ENCODE results near the gene CCDC60.

The CCDC60 gene

DNA sequence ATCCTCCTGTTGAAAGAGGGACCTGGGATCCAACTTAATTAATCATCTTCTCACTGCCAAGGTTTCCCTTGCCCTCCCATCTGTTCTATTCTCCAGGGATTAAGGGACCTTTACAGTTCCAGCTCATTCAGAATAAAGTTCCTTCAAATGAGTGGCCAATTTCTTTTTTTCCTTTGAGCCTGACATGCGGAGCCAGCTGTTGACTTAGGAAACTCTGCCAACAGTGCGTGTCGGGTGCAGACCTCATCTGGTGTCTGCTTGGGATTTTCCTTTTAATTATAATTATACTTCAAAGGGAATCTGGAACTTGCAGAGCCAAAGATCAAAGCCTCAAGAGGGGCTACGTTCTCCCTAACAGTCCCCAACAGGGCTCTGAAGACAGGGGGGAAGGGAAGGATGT lies 64.8 kb downstream of the CCDC60 start:
- Histone ChIP-seq H3K27ac (ENCODE audit: insufficient read depth, low read length, poor library complexity, severe bottlenecking) (no peak overlapping the region), H3K4me1 (ENCODE audit: control insufficient read depth, insufficient read depth, low read length, poor library complexity, severe bottlenecking) (no peaks in the 10 kb centered on the region), H3K36me3 (ENCODE audit: control insufficient read depth, insufficient read depth, low read length) (no peaks in the 10 kb centered on the region), H3K4me3 (ENCODE audit: insufficient read depth, low read depth, low read length, poor library complexity, severe bottlenecking) (no peak overlapping the region), H3K9me3 (ENCODE audit: control insufficient read depth, low read length) (no peaks in the 10 kb centered on the region), H3K27me3 (replicated peaks; ENCODE audit: control insufficient read depth, insufficient read depth, low read length, poor library complexity, severe bottlenecking) (no peaks in the 10 kb centered on the region)
- DNase-seq, result no peak

DNA sequence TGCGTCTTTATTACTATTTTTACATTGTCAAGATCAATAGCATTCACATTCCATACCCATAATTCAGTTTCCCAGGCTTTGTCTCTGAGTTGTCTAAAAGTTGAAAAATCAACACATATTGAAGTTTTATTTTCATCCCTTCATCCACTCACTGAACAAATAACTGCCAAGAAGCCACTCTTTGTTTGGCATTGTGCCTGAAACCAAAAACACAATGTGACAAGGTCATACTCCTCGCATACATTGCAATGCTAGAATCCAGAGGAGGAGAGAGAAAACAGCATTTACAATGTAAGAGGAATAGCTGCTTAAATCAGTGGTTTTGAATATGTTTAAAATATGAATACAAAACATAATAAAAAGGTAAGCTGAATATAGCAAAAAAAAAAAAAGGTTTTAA lies 71.8 kb downstream of the CCDC60 start:
- H3K4me1 ChIP-seq (ENCODE audit: control insufficient read depth, insufficient read depth, low read length, poor library complexity, severe bottlenecking), result no peaks in the 10 kb centered on the region
- H3K27me3 ChIP-seq (replicated peaks; ENCODE audit: control insufficient read depth, insufficient read depth, low read length, poor library complexity, severe bottlenecking), result no peaks in the 10 kb centered on the region
- no peak overlapping the region for H3K27ac ChIP-seq (ENCODE audit: insufficient read depth, low read length, poor library complexity, severe bottlenecking)
- H3K9me3 ChIP-seq (ENCODE audit: control insufficient read depth, low read length), result no peaks in the 10 kb centered on the region
- no peak overlapping the region for H3K4me3 ChIP-seq (ENCODE audit: insufficient read depth, low read depth, low read length, poor library complexity, severe bottlenecking)
- H3K36me3 ChIP-seq (ENCODE audit: control insufficient read depth, insufficient read depth, low read length), result no peaks in the 10 kb centered on the region
- no peak for DNase-seq

DNA sequence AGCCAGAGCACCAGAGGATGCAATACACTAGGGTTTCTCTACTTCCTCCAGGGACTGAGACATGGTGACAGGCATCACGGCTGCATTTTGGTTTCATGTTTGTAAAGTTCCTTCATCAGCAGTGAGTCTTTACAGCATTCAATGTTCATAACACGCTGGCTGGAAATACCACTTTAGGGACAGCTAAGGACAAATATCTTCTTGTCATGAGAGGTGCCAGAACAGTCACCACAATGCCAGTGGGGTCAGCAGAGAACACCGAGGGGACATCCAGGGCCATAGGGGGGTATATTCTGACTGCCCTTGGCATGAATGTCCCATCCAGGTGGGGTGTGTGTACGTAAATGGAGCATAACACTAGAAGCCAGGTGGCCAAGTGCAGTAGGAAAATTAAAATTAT lies 72.3 kb downstream of the CCDC60 start:
- Histone ChIP-seq H3K4me1 (ENCODE audit: control insufficient read depth, insufficient read depth, low read length, poor library complexity, severe bottlenecking) (no peaks in the 10 kb centered on the region), H3K36me3 (ENCODE audit: control insufficient read depth, insufficient read depth, low read length) (no peaks in the 10 kb centered on the region), H3K27ac (ENCODE audit: insufficient read depth, low read length, poor library complexity, severe bottlenecking) (no peak overlapping the region), H3K4me3 (ENCODE audit: insufficient read depth, low read depth, low read length, poor library complexity, severe bottlenecking) (no peak overlapping the region), H3K27me3 (replicated peaks; ENCODE audit: control insufficient read depth, insufficient read depth, low read length, poor library complexity, severe bottlenecking) (no peaks in the 10 kb centered on the region), H3K9me3 (ENCODE audit: control insufficient read depth, low read length) (no peaks in the 10 kb centered on the region)
- DNase-seq, result no peak

DNA sequence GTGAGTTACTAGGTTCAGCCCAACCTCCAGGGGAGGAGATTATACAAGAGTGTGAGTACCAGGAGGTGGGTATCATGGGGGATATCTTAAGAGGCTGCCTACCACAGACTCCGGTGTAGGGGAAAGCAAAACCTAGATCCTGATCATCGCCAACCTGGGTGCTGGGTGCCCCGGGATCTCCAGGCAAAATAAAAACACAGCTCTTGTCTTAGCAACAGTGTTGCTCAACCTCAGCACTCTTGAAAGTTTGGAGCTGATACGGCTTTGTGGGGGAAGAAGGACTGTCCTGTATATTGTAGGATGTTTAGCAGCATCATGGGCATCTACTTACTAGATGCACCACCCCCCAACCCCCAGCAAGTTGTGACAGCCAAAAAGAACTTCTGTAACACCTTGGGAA lies 74.5 kb downstream of the CCDC60 start:
- H3K4me1 ChIP-seq (ENCODE audit: control insufficient read depth, insufficient read depth, low read length, poor library complexity, severe bottlenecking), result no peaks in the 10 kb centered on the region
- H3K9me3 ChIP-seq (ENCODE audit: control insufficient read depth, low read length), result no peaks in the 10 kb centered on the region
- no peak overlapping the region for H3K27ac ChIP-seq (ENCODE audit: insufficient read depth, low read length, poor library complexity, severe bottlenecking)
- DNase-seq, result no peak
- H3K4me3 ChIP-seq (ENCODE audit: insufficient read depth, low read depth, low read length, poor library complexity, severe bottlenecking), result no peak overlapping the region
- no peaks in the 10 kb centered on the region for H3K36me3 ChIP-seq (ENCODE audit: control insufficient read depth, insufficient read depth, low read length)
- no peaks in the 10 kb centered on the region for H3K27me3 ChIP-seq (replicated peaks; ENCODE audit: control insufficient read depth, insufficient read depth, low read length, poor library complexity, severe bottlenecking)

GRCh38 chr12:119410396-119410795 lies 75.9 kb downstream of the CCDC60 start:
- H3K4me3 ChIP-seq (ENCODE audit: insufficient read depth, low read depth, low read length, poor library complexity, severe bottlenecking), result no peak overlapping the region
- DNase-seq, result no peak

DNA sequence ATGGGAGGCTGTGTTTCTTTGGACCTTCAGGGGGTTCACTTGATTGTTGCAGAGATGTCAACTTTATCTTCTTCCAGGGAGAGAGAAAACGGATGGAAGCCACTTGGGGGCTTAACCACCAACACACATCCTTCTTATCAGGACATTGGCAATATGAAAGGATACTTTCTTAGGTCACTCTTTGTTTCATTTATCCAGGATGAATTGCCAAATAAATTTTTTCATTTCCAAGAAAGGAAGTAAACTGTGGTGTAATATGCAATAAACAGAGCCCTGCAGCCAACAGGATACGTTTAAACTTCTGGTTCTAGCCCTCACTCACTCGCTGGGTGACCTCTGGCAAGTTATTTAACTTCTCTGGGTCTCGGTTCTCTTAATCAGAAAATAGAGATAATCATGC lies 77.8 kb downstream of the CCDC60 start:
- no peak for DNase-seq
- Histone ChIP-seq H3K4me1 (ENCODE audit: control insufficient read depth, insufficient read depth, low read length, poor library complexity, severe bottlenecking) (no peaks in the 10 kb centered on the region), H3K27me3 (replicated peaks; ENCODE audit: control insufficient read depth, insufficient read depth, low read length, poor library complexity, severe bottlenecking) (no peaks in the 10 kb centered on the region), H3K36me3 (ENCODE audit: control insufficient read depth, insufficient read depth, low read length) (no peaks in the 10 kb centered on the region), H3K27ac (ENCODE audit: insufficient read depth, low read length, poor library complexity, severe bottlenecking) (no peak overlapping the region), H3K4me3 (ENCODE audit: insufficient read depth, low read depth, low read length, poor library complexity, severe bottlenecking) (no peak overlapping the region), H3K9me3 (ENCODE audit: control insufficient read depth, low read length) (no peaks in the 10 kb centered on the region)

More at GRCh38 chr12:119410396-119410795, 75.9 kb downstream of the CCDC60 start:
- no peaks in the 10 kb centered on the region for H3K4me1 ChIP-seq (ENCODE audit: control insufficient read depth, insufficient read depth, low read length, poor library complexity, severe bottlenecking)
- no peak overlapping the region for H3K27ac ChIP-seq (ENCODE audit: insufficient read depth, low read length, poor library complexity, severe bottlenecking)
- no peaks in the 10 kb centered on the region for H3K36me3 ChIP-seq (ENCODE audit: control insufficient read depth, insufficient read depth, low read length)
- H3K27me3 ChIP-seq (replicated peaks; ENCODE audit: control insufficient read depth, insufficient read depth, low read length, poor library complexity, severe bottlenecking), result no peaks in the 10 kb centered on the region
- no peaks in the 10 kb centered on the region for H3K9me3 ChIP-seq (ENCODE audit: control insufficient read depth, low read length)

- peak in 1 of 3 donors; percentile 2 for DNase-seq
- no peaks in the 10 kb centered on the region for H3K27me3 ChIP-seq (replicated peaks; ENCODE audit: control insufficient read depth, insufficient read depth, low read length, poor library complexity, severe bottlenecking)
- no peaks in the 10 kb centered on the region for H3K9me3 ChIP-seq (ENCODE audit: control insufficient read depth, low read length)
- H3K4me1 ChIP-seq (ENCODE audit: control insufficient read depth, insufficient read depth, low read length, poor library complexity, severe bottlenecking), result no peaks in the 10 kb centered on the region
- no peak overlapping the region for H3K4me3 ChIP-seq (ENCODE audit: insufficient read depth, low read depth, low read length, poor library complexity, severe bottlenecking)
- no peak overlapping the region for H3K27ac ChIP-seq (ENCODE audit: insufficient read depth, low read length, poor library complexity, severe bottlenecking)
- no peaks in the 10 kb centered on the region for H3K36me3 ChIP-seq (ENCODE audit: control insufficient read depth, insufficient read depth, low read length)
These were observed 78.6 kb downstream of the CCDC60 start for GRCh38 chr12:119412811-119413794.

DNA sequence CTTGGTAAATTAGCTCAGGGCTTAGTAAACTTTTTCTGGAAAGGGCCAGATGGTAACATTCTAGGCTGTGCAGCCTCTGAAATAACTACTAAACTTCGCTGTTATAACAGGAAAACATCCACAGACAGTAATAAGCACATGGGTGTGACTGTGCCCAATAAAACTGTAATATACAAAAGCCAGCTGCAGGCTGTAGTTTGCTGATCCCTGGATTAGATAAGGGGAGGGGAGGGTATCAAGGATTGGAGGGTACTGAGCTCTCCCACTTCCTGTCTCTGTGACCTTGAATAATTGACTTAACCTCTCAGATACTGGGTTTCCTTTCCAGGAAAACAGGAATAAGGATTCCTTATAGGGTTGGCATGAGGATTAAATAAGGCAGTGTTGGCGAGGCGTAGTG lies 81.2 kb downstream of the CCDC60 start:
- Histone ChIP-seq H3K27me3 (replicated peaks; ENCODE audit: control insufficient read depth, insufficient read depth, low read length, poor library complexity, severe bottlenecking) (no peaks in the 10 kb centered on the region), H3K4me1 (ENCODE audit: control insufficient read depth, insufficient read depth, low read length, poor library complexity, severe bottlenecking) (no peaks in the 10 kb centered on the region), H3K4me3 (ENCODE audit: insufficient read depth, low read depth, low read length, poor library complexity, severe bottlenecking) (no peak overlapping the region), H3K27ac (ENCODE audit: insufficient read depth, low read length, poor library complexity, severe bottlenecking) (no peak overlapping the region), H3K36me3 (ENCODE audit: control insufficient read depth, insufficient read depth, low read length) (no peaks in the 10 kb centered on the region), H3K9me3 (ENCODE audit: control insufficient read depth, low read length) (no peaks in the 10 kb centered on the region)
- DNase-seq, result no peak

DNA sequence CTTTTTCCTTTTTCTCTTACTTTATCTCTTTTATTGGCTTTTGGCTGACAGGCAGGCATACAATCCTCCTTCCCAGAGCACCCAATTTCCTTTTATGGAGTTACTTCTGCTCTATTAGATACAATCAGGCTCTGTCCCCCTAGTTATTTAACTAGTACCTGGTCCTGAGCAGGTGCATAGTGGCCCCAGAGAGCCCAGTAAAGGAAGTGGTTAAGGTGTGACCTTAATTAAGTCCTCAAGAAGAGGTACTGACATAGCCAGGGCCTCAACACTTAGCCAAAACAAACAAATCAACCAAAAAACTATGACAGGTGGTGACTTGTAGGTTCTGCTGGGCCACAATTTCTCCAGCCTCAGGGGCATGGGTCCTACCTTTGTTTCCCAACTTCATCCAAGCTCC lies 82.9 kb downstream of the CCDC60 start:
- no peaks in the 10 kb centered on the region for H3K36me3 ChIP-seq (ENCODE audit: control insufficient read depth, insufficient read depth, low read length)
- no peak overlapping the region for H3K27ac ChIP-seq (ENCODE audit: insufficient read depth, low read length, poor library complexity, severe bottlenecking)
- H3K27me3 ChIP-seq (replicated peaks; ENCODE audit: control insufficient read depth, insufficient read depth, low read length, poor library complexity, severe bottlenecking), result no peaks in the 10 kb centered on the region
- H3K4me3 ChIP-seq (ENCODE audit: insufficient read depth, low read depth, low read length, poor library complexity, severe bottlenecking), result no peak overlapping the region
- no peak for DNase-seq
- H3K4me1 ChIP-seq (ENCODE audit: control insufficient read depth, insufficient read depth, low read length, poor library complexity, severe bottlenecking), result no peaks in the 10 kb centered on the region
- H3K9me3 ChIP-seq (ENCODE audit: control insufficient read depth, low read length), result no peaks in the 10 kb centered on the region

DNA sequence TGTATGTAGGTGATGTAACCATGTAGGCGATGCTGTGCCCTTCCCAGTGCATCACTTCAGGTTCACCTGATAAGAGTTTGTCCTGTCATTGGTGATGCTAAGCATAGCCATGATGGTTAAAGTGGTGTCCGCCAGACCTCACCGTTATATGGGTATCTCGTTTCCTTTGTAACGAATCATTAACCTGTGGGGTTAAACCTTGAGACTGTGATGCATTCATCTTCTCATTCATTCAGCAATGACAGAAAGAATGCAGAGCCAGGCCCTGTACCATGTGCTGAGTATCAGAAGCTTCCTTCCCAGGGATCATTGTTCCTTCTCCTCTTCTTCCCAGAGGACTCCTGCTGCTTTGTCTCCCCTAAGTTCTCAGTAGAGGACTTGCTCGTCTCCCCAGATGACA lies 84.9 kb downstream of the CCDC60 start:
- Histone ChIP-seq H3K27ac (ENCODE audit: insufficient read depth, low read length, poor library complexity, severe bottlenecking) (no peak overlapping the region), H3K27me3 (replicated peaks; ENCODE audit: control insufficient read depth, insufficient read depth, low read length, poor library complexity, severe bottlenecking) (no peaks in the 10 kb centered on the region), H3K4me3 (ENCODE audit: insufficient read depth, low read depth, low read length, poor library complexity, severe bottlenecking) (no peak overlapping the region), H3K36me3 (ENCODE audit: control insufficient read depth, insufficient read depth, low read length) (no peaks in the 10 kb centered on the region), H3K9me3 (ENCODE audit: control insufficient read depth, low read length) (no peaks in the 10 kb centered on the region), H3K4me1 (ENCODE audit: control insufficient read depth, insufficient read depth, low read length, poor library complexity, severe bottlenecking) (no peaks in the 10 kb centered on the region)
- no peak for DNase-seq

Data from effector memory CD4-positive, alpha-beta T cell (primary cell).